Keratinocyte (primary cell): ENCODE measurements around the gene IQSEC2. TPM values are rescaled to one million over a fixed set of nuclear protein-coding genes. Genes with fewer than 3 reads are reported as not detected.

Source experiments
- DNase-seq: peaks from one replicate; pipeline ENCODE4 v3.0.0-alpha.2; 2011; ENCODE audit warnings: low read depth, missing footprints, low spot score
- FAIRE-seq: peaks from 2 replicates; lab custom pipeline; 2011; peaks lifted over from hg19 to GRCh38; lab: Jason Lieb, UNC
- H2AFZ ChIP-seq: 2 replicates; pipeline ENCODE4 v1.6.0; 2012; ENCODE audit warnings: low read length, control low read depth, inconsistent platforms; ENCODE audit not compliant: control insufficient read depth
- H3K27ac ChIP-seq: 2 replicates; pipeline ENCODE4 v1.5.1; 2011; ENCODE audit warnings: low read length; ENCODE audit not compliant: control insufficient read depth, insufficient read depth
- H3K27me3 ChIP-seq: 3 replicates; pipeline ENCODE4 v1.6.0; 2011; ENCODE audit warnings: low read length; ENCODE audit not compliant: control insufficient read depth, insufficient read depth; ENCODE audit errors: extremely low read depth
- H3K36me3 ChIP-seq, 2 experiments: 2 replicates in 1 of 2; 3 replicates in 1 of 2; pipeline ENCODE4 v1.5.1; 2011; ENCODE audit warnings: low read length in 2 of 2, mild to moderate bottlenecking in 1 of 2; ENCODE audit not compliant: control insufficient read depth in 2 of 2, insufficient read depth in 2 of 2; ENCODE audit errors: extremely low read depth in 1 of 2
- H3K4me1 ChIP-seq: 3 replicates; pipeline ENCODE4 v1.5.1; 2011; ENCODE audit warnings: low read length; ENCODE audit not compliant: control insufficient read depth, insufficient read depth; ENCODE audit errors: extremely low read depth
- H3K4me2 ChIP-seq: 3 replicates; pipeline ENCODE4 v1.6.0; 2011; ENCODE audit warnings: low read depth, low read length; ENCODE audit not compliant: control insufficient read depth, insufficient read depth; ENCODE audit errors: extremely low read depth
- H3K4me3 ChIP-seq, 3 experiments: fragments of 200-600 bp in 1 of 3; sonication (generic) in 1 of 3; 2 replicates in 2 of 3; 3 replicates in 1 of 3; pipeline ENCODE4 v1.5.1; 2011 to 2016; ENCODE audit warnings: low read length in 3 of 3, mild to moderate bottlenecking in 3 of 3, control low read depth in 2 of 3, inconsistent platforms in 1 of 3, low read depth in 1 of 3, mixed read lengths in 1 of 3, mixed run types in 1 of 3, moderate library complexity in 1 of 3; ENCODE audit not compliant: control insufficient read depth in 2 of 3, insufficient read depth in 2 of 3; ENCODE audit errors: extremely low read depth in 1 of 3
- H3K79me2 ChIP-seq: 2 replicates; pipeline ENCODE4 v1.6.0; 2012; ENCODE audit warnings: low read length; ENCODE audit not compliant: control insufficient read depth, insufficient read depth
- H3K9ac ChIP-seq: 3 replicates; pipeline ENCODE4 v1.6.0; 2011; ENCODE audit warnings: low read length; ENCODE audit not compliant: control insufficient read depth, insufficient read depth; ENCODE audit errors: extremely low read depth
- H3K9me1 ChIP-seq: 3 replicates; pipeline ENCODE4 v1.6.0; 2011; ENCODE audit warnings: low read length; ENCODE audit not compliant: control insufficient read depth, insufficient read depth; ENCODE audit errors: extremely low read depth
- H3K9me3 ChIP-seq: 2 replicates; pipeline ENCODE4 v1.5.1; 2012; ENCODE audit warnings: low read depth, low read length; ENCODE audit not compliant: control insufficient read depth
- H4K20me1 ChIP-seq: 3 replicates; pipeline ENCODE4 v1.6.0; 2011; ENCODE audit warnings: low read length; ENCODE audit not compliant: control insufficient read depth, insufficient read depth; ENCODE audit errors: extremely low read depth
- EZH2 ChIP-seq: IDR thresholded peaks from one replicate; pipeline ENCODE4 v1.6.1; 2012; ENCODE audit warnings: inconsistent platforms, mild to moderate bottlenecking, low read length, moderate library complexity
- dilution Hi-C: fragments of 300-500 bp; cut with MboI; formaldehyde crosslinking; loops from one replicate; pipeline ENCODE4 v1.7.0; 2020; ENCODE audit warnings: low sequenced_read_pairs; ENCODE audit not compliant: extremely low pct_ligation_motif_present
- polyA plus RNA-seq, 5 experiments: library from polyadenylated mRNA; depleted of rRNA in 3 of 5; stranded (reverse) in 3 of 5; stranded (forward) in 1 of 5; unstranded in 1 of 5; fragments of >200 nt; gene quantifications; 1 replicate in 1 of 5; 2 replicates in 3 of 5; 3 replicates in 1 of 5; pipeline versions ENCODE4 v1.2.1 to v1.2.3, GENCODE V29; 2011 to 2012; ENCODE audit warnings: missing spikeins in 2 of 5, low read depth in 1 of 5, low replicate concordance in 1 of 5
- TF ChIP-seq, protein P1 (sequence below), 3 experiments: IDR thresholded peaks in 1 of 3; conservative IDR thresholded peaks in 1 of 3; optimal IDR thresholded peaks in 1 of 3; 2 replicates in 2 of 3; 3 replicates in 1 of 3; pipeline versions ENCODE3 to v1.5.1; 2011; ENCODE audit warnings: low read length in 3 of 3, mild to moderate bottlenecking in 3 of 3, moderate library complexity in 2 of 3, control low read depth in 1 of 3, inconsistent platforms in 1 of 3; ENCODE audit not compliant: insufficient read depth in 2 of 3; ENCODE audit errors: extremely low read depth in 1 of 3

IQSEC2 gene
- polyA plus RNA-seq, 1 donor (not counting 4 experiments of a cell fraction or from before 2014, with no cell fraction given): 4.7 TPM

GRCh38 chrX:53316111-53316859 is 34.9 kb upstream of the IQSEC2 start:
- Histone ChIP-seq H3K9me1 (no peaks in the 10 kb centered on the region), H3K27me3 (peaks cover 41% of the 10 kb centered on the region), H3K9ac (no peak overlapping the region), H3K36me3 (no peaks in the 10 kb centered on the region), H3K4me3 (no peak overlapping the region), H3K4me2 (no peak overlapping the region), H3K27ac (no peak overlapping the region), H4K20me1 (no peaks in the 10 kb centered on the region), H2AFZ (no peak overlapping the region), H3K79me2 (no peaks in the 10 kb centered on the region), H3K4me1 (no peaks in the 10 kb centered on the region), H3K9me3 (no peaks in the 10 kb centered on the region)
- dilution Hi-C loops: no loop called here
- no peak for DNase-seq
- FAIRE-seq: no peak
- TF ChIP-seq EZH2: no peak
- TF ChIP-seq, protein P1, sequence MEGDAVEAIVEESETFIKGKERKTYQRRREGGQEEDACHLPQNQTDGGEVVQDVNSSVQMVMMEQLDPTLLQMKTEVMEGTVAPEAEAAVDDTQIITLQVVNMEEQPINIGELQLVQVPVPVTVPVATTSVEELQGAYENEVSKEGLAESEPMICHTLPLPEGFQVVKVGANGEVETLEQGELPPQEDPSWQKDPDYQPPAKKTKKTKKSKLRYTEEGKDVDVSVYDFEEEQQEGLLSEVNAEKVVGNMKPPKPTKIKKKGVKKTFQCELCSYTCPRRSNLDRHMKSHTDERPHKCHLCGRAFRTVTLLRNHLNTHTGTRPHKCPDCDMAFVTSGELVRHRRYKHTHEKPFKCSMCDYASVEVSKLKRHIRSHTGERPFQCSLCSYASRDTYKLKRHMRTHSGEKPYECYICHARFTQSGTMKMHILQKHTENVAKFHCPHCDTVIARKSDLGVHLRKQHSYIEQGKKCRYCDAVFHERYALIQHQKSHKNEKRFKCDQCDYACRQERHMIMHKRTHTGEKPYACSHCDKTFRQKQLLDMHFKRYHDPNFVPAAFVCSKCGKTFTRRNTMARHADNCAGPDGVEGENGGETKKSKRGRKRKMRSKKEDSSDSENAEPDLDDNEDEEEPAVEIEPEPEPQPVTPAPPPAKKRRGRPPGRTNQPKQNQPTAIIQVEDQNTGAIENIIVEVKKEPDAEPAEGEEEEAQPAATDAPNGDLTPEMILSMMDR (optimal IDR thresholded peaks at IDR 0.05 in 1 of 3, IDR thresholded peaks at IDR 0.05 in 1 of 3, conservative IDR thresholded peaks at IDR 0.05 in 1 of 3; ENCODE audit: extremely low read depth in 1 of 3, insufficient read depth in 2 of 3, low read length in 3 of 3): no peak

DNA sequence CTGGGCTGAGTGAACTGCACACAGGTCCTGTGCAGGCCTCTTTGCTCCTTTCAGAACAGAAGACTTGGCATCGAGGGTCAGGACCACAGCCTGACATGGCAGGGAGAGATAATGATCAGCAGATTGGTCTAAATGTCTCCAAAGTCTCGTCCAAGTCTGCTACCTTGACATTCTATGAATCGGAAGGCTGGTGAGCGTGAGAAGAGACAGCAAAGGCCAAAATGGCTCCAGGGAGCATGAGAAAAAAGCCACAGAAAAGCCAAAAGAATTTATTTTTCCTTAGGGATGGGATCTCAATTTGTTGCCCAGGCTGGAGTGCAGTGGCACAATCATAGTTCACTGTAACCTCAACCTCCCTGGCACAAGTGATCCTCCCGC is 32.3 kb upstream of the IQSEC2 start:
- Histone ChIP-seq H3K9me1 (no peaks in the 10 kb centered on the region), H3K27me3 (peaks cover 17% of the 10 kb centered on the region), H3K9ac (no peak overlapping the region), H3K36me3 (no peaks in the 10 kb centered on the region), H3K4me1 (no peaks in the 10 kb centered on the region), H2AFZ (no peak overlapping the region), H4K20me1 (no peaks in the 10 kb centered on the region), H3K4me2 (no peak overlapping the region), H3K79me2 (no peaks in the 10 kb centered on the region), H3K27ac (no peak overlapping the region), H3K9me3 (no peaks in the 10 kb centered on the region), H3K4me3 (no peak overlapping the region)
- dilution Hi-C loops: no loop called here
- FAIRE-seq (no peak), DNase-seq (no peak)
- no peak for TF ChIP-seq EZH2
- TF ChIP-seq, protein P1 (optimal IDR thresholded peaks at IDR 0.05 in 1 of 3, IDR thresholded peaks at IDR 0.05 in 1 of 3, conservative IDR thresholded peaks at IDR 0.05 in 1 of 3; ENCODE audit: extremely low read depth in 1 of 3, insufficient read depth in 2 of 3, low read length in 3 of 3): no peak
